C4-2B (cell line): ENCODE data around the gene TXLNB.

Experiments
- ZFX ChIP-seq: fragments of 450-650 bp; IDR thresholded peaks from 2 replicates; pipeline ENCODE4 v1.6.1; 2017
- TF ChIP-seq, protein P1 (sequence below): fragments of 450-650 bp; conservative IDR thresholded peaks from 2 replicates; pipeline ENCODE4 v1.5.1; 2017; ENCODE audit warnings: mild to moderate bottlenecking

GRCh38 chr6:139323511-139324300 is 31.9 kb upstream of the TXLNB start:
- TF ChIP-seq, protein P1, sequence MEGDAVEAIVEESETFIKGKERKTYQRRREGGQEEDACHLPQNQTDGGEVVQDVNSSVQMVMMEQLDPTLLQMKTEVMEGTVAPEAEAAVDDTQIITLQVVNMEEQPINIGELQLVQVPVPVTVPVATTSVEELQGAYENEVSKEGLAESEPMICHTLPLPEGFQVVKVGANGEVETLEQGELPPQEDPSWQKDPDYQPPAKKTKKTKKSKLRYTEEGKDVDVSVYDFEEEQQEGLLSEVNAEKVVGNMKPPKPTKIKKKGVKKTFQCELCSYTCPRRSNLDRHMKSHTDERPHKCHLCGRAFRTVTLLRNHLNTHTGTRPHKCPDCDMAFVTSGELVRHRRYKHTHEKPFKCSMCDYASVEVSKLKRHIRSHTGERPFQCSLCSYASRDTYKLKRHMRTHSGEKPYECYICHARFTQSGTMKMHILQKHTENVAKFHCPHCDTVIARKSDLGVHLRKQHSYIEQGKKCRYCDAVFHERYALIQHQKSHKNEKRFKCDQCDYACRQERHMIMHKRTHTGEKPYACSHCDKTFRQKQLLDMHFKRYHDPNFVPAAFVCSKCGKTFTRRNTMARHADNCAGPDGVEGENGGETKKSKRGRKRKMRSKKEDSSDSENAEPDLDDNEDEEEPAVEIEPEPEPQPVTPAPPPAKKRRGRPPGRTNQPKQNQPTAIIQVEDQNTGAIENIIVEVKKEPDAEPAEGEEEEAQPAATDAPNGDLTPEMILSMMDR: no peak
- no peak for TF ChIP-seq ZFX
